ENCODE results near the gene PPP1R3F.
"Not testable (repeated sequence)": the region's sequence is repeated elsewhere in the genome, so short reads cannot be mapped to it uniquely, and the experiment has no call there.

Gene PPP1R3F

GRCh38 chrX:49300703-49301102 lies 31.1 kb downstream of the PPP1R3F start:
- TF ChIP-seq ZNF274 (IDR thresholded peaks at IDR 0.05; ENCODE audit: low read depth, low read length), result no peak
- H3K4me3 ChIP-seq (ENCODE audit: low read length), result no peak overlapping the region

- no peak for TF ChIP-seq ZNF274 (IDR thresholded peaks at IDR 0.05; ENCODE audit: low read depth, low read length)
- H3K4me3 ChIP-seq (ENCODE audit: low read length), result no peak within 1 kb of the TSS
These were observed 33.8 kb downstream of the PPP1R3F start, which contains the start of gene GAGE10 for GRCh38 chrX:49303346-49303745. Gene GAGE10, plus strand, starts transcription at chrX:49303646. Its CDS starts 1,214 bp downstream, at chrX:49304860.

GRCh38 chrX:49307775-49308174 lies 38.2 kb downstream of the PPP1R3F start:
- not testable (repeated sequence) for H3K4me3 ChIP-seq (ENCODE audit: low read length)

GRCh38 chrX:49308604-49309269 lies 39.1 kb downstream of the PPP1R3F start:
- TF ChIP-seq ZNF274 (IDR thresholded peaks at IDR 0.05; ENCODE audit: low read depth, low read length), result no peak
- no peak overlapping the region; the same call in 1 of the 2 replicates for H3K4me3 ChIP-seq (ENCODE audit: low read length)

- no peak for TF ChIP-seq ZNF274 (IDR thresholded peaks at IDR 0.05; ENCODE audit: low read depth, low read length)
- H3K4me3 ChIP-seq (ENCODE audit: low read length), result no peak overlapping the region; the same call in 1 of the 2 replicates
These were observed 39.9 kb downstream of the PPP1R3F start for GRCh38 chrX:49309401-49309981.

GRCh38 chrX:49310371-49310770 lies 40.8 kb downstream of the PPP1R3F start:
- no peak overlapping the region for H3K4me3 ChIP-seq (ENCODE audit: low read length)
- no peak for TF ChIP-seq ZNF274 (IDR thresholded peaks at IDR 0.05; ENCODE audit: low read depth, low read length)

GRCh38 chrX:49312176-49312575 lies 42.6 kb downstream of the PPP1R3F start:
- no peak for TF ChIP-seq ZNF274 (IDR thresholded peaks at IDR 0.05; ENCODE audit: low read depth, low read length)

GRCh38 chrX:49316085-49316484 lies 46.5 kb downstream of the PPP1R3F start:
- no peak overlapping the region for H3K4me3 ChIP-seq (ENCODE audit: low read length)
- no peak for TF ChIP-seq ZNF274 (IDR thresholded peaks at IDR 0.05; ENCODE audit: low read depth, low read length)

More at GRCh38 chrX:49312176-49312575, 42.6 kb downstream of the PPP1R3F start:
- no peak overlapping the region for H3K4me3 ChIP-seq (ENCODE audit: low read length)

- not testable (repeated sequence) for H3K4me3 ChIP-seq (ENCODE audit: low read length)
These were observed 52.1 kb downstream of the PPP1R3F start, which contains the start of gene GAGE12J for GRCh38 chrX:49321737-49322136. Gene GAGE12J, plus strand, starts transcription at chrX:49322037. Its CDS starts 1,157 bp downstream, at chrX:49323194.

- not testable (repeated sequence) for H3K4me3 ChIP-seq (ENCODE audit: low read length)
These were observed 52.7 kb downstream of the PPP1R3F start for GRCh38 chrX:49322266-49322665.

GRCh38 chrX:49323735-49324134 lies 54.1 kb downstream of the PPP1R3F start:
- H3K4me3 ChIP-seq (ENCODE audit: low read length), result not testable (repeated sequence)

GRCh38 chrX:49330421-49330820 lies 60.8 kb downstream of the PPP1R3F start:
- H3K4me3 ChIP-seq (ENCODE audit: low read length), result not testable (repeated sequence)

- H3K4me3 ChIP-seq (ENCODE audit: low read length), result not testable (repeated sequence)
These were observed 61.7 kb downstream of the PPP1R3F start, which contains the start of gene GAGE13 for GRCh38 chrX:49331282-49331681. Gene GAGE13, plus strand, starts transcription at chrX:49331582. Its CDS starts 1,156 bp downstream, at chrX:49332738.

GRCh38 chrX:49331841-49332240 lies 62.2 kb downstream of the PPP1R3F start:
- not testable (repeated sequence) for H3K4me3 ChIP-seq (ENCODE audit: low read length)
